OCI-M2 (cell line): ENCODE data around the gene KLHL36.

ENCODE experiments used
- DNase-seq: peaks from one replicate; lab custom pipeline; 2025; ENCODE audit not compliant: unreplicated experiment; lab: John Stamatoyannopoulos, UW

KLHL36 gene

DNA sequence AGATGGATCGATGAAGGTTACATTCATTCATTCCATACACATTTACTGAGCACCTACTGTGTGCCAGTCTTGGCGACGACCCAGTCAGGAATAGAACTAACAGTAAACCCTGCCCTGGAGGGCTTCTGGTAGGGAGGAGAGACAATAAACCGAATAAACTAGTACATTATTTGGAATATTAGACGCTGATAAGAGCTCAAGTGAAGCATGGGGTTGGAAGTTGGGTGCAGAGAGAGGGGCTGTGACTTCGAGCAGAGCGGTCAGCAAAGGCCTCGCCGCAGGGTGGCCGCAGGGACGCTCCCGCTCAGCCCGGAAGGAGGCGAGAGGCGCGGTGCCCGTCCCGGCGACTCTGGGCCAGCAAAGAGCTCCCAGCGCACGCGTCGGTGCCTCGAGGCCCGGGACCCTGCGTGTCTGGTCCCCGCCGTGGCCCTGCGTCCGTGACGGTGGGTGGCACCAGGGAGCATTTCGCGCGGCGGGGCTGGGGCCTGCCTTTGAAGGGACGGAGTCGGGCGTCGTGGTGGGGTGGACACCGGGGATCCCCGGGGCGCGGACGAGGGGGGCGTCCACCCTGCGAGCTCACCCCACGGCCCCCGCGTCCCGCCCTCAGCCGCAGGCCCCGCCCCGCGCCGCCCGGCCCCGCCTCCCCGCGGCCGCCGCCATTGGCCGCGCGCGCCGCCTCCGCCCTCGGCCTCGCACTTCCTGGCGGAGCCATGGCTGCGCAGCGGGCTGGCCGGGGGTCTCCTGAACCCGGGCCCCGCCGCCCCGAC is at the start of gene KLHL36:
KLHL36 (plus strand) TSS at position 684 of the 767 bp plus-strand sequence. CDS start 2,357 bp downstream, outside the sequence.
- no peak for DNase-seq

DNA sequence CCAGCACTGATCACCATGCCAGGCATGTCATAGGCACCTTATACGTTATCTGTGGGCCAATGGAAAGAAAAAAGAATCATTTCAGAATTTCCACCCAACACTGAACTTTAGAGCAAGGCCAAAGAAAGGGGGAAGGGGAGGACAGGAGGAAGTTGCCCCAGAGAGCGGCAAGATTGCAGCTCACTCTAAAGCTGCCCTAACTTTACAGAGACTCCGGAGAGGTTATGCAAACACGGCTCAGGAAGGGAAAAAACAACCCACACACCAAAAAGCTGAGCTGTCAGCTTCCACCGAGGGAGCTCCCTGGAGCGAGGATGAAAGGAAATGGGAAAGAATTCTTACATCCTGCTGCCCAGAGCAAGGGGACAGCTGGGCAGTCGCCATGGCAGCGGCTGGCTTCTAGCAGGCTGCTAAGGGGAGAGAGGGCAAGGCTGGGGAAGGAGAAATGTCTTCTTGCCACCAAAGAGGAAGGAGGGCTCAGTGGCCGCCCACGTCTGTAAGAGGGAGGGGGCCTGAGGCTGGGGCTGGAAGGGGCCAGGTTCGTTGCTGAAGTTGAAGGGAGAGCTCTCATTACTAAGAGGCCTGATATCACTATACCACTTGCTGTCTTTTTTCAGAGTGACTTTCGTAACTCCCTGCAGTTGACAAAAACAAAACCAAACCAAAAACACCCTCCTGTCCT is 48.6 kb upstream of the KLHL36 start:
- DNase-seq = no peak

DNA sequence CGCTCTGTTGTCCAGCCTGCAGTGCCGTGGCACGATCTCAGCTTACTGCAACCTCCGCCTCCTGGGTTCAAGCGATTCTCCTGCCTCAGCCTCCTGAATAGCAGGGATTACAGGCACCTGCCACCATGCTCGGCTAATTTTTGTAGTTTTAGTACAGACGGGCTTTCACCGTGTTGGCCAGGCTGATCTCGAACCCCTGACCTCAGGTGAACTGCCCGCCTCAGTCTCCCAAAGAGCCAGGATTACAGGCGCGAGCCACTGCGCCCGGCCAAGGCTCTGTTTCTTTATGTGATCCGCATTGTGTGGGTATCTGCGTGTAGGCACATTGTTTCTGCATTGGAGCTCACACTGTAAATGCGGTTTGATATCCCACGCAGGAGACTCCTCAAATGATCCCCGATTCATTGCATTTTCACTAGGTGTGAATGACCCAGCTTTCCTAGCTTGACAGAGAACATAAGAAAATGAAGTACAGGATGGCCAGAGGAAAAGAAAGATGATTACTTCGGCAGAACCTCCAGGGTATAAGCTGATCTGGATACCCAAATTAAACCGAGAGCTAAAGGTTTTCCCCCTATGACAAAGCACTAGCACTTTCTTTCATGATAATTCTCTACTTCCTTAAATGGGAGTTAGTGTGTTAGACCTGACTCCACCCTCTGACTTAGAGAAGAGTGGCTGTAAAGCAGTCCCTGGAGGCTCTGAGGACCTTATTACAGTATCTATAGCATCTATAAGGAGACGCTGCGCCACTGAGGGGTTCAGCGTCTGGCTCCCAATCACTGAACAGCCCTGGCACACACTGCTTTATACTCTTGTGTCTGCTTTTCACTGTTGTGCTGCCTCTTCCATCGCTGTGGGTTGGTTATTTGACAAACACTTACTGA is 47.7 kb upstream of the KLHL36 start:
- no peak for DNase-seq

- DNase-seq = no peak
Observed at GRCh38 chr16:84603140-84603816, 45.0 kb upstream of the KLHL36 start.

GRCh38 chr16:84603940-84604339 is 44.4 kb upstream of the KLHL36 start:
- DNase-seq = no peak

- no peak for DNase-seq
Observed at GRCh38 chr16:84604477-84605013, 43.8 kb upstream of the KLHL36 start.

DNA sequence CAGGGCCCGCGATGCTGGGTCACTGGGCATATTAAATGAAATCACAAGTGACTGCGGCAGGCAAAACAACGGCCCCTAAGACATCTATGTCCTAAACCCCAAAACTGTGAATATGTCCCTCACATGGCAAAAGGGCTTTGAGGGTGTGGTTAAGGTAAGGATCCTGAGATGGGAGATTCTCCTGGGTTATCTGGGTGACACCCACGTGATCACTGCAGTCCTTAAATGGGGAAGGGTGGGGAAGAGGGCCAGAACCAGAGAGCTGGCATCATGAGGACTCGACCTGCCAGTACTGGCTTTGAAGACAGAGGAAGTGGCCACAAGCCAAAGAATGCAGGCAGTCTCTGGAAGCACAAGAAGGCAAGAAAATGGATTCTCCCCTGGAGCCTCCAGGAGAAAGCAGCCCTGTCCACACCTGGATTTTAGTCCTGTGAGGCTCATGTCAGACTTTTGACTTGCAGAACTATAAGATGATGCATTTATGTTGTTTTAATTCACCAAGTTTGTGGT is 42.9 kb upstream of the KLHL36 start:
- no peak for DNase-seq

- no peak for DNase-seq
Observed at GRCh38 chr16:84606081-84606875, 42.0 kb upstream of the KLHL36 start.

GRCh38 chr16:84607061-84607460 is 41.2 kb upstream of the KLHL36 start:
- no peak for DNase-seq

- no peak for DNase-seq
Observed at GRCh38 chr16:84607694-84608093, 40.6 kb upstream of the KLHL36 start.

GRCh38 chr16:84608282-84608681 is 40.0 kb upstream of the KLHL36 start:
- no peak for DNase-seq

DNA sequence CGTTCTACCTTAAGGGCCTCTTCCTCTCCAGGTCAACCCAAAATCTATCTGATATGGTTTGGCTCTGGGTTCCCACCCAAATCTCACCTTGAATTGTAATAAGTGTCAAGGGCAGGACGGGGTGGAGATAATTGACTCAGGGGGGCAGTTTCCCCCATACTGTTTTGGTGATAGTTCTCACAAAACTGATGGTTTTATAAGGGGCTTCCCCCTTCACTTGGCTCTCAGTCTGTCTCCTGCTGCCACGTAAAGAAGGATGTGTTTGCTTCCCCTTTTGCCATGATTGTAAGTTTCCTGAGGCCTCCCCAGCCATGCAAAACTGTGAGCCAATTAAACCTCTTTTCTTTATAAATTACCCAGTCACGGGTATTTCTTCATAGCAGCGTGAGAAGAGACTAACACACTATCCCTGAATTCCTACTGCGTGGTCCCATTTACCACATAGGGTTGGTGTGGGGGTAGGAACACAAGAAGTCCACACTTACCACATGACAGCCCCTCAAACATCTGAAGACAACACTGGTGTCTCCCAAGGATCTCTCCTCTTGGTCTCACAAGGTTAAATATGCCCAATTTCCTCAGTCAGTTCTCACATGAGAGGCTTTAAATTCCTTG is 38.6 kb upstream of the KLHL36 start:
- no peak for DNase-seq

DNA sequence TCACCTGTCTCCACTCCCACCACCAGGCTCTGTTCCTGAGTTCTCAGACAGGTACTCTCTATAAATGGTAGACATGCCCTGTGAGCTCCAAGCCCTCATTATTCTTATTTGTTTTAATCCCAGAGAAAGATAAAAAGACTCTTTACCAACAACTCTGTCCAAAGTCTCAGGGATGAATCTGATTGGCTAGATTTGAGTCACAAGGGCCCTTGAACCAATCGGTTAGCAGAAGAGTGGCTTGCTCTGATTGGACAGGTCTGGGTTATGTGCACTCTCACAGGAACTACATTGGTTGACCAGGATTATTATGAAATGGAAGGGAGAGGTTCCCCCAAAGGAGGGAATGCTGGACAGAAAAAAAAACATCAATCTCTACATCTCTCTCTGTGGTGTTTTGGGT is 37.9 kb upstream of the KLHL36 start:
- no peak for DNase-seq

GRCh38 chr16:84611041-84611440 is 37.3 kb upstream of the KLHL36 start:
- no peak for DNase-seq

- no peak for DNase-seq
Observed at GRCh38 chr16:84612686-84613085, 35.6 kb upstream of the KLHL36 start.

GRCh38 chr16:84613408-84614072 is 34.8 kb upstream of the KLHL36 start:
- DNase-seq = no peak

- no peak for DNase-seq
Observed at GRCh38 chr16:84614073-84614459, 34.2 kb upstream of the KLHL36 start.

DNA sequence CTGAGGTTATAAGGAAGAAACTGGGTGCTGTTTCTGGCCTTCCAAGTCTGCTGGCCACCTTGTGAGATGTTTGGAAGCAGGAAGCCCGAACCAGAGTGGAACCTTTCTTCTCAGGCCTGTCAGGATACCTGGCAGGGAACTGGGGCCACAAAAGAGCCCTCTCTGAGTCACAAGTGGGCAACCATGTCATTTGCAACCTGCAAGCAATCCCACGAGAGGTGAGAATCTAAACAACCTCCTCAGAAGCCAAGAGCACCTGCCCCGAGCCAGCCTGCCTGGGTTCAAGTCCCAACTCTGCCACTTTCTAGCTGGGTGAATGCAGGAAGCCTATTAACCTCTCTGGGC is 33.7 kb upstream of the KLHL36 start:
- no peak for DNase-seq
